Measurements from ENCODE around the gene FLOT1. TPM values are rescaled to one million over a fixed set of nuclear protein-coding genes. Genes with fewer than 3 reads are reported as not detected.
A peak's percentile ranks its signal among the peaks of the same experiment; 100 is the strongest.

The FLOT1 gene
- total and polyA plus RNA-seq, 5 experiments from 2014 or later = 74.1 to 98.4 (median 78.4) TPM

- no peaks in the 10 kb centered on the region for H3K9me3 Mint-ChIP-seq
- ATAC-seq (no peak), DNase-seq (no peak)
- no peak overlapping the region for H3K27ac Mint-ChIP-seq
- peaks cover 9 to 13% (median 10%) of the 10 kb centered on the region in 4 donors for H3K4me1 Mint-ChIP-seq
- H3K4me3 Mint-ChIP-seq = no peak overlapping the region
- POLR2A ChIA-PET = interaction anchor here (1.1 kb wide), 1 partner anchor 15 kb away, joined by 3 read pairs; no protein-coding TSS in a partner anchor
- no peaks in the 10 kb centered on the region for H3K36me3 Mint-ChIP-seq
- no peaks in the 10 kb centered on the region for H3K27me3 Mint-ChIP-seq
Observed at GRCh38 chr6:30752157-30752927, 9.9 kb upstream of the FLOT1 start.

- peaks cover 10 to 13% (median 11%) of the 10 kb centered on the region in 4 donors for H3K4me1 Mint-ChIP-seq
- no peaks in the 10 kb centered on the region for H3K36me3 Mint-ChIP-seq
- no peaks in the 10 kb centered on the region for H3K27me3 Mint-ChIP-seq
- H3K27ac Mint-ChIP-seq = no peak overlapping the region
- no peaks in the 10 kb centered on the region for H3K9me3 Mint-ChIP-seq
- no peak for DNase-seq
- POLR2A ChIA-PET = no interaction called here
- ATAC-seq = no peak
- no peak overlapping the region for H3K4me3 Mint-ChIP-seq
Observed at GRCh38 chr6:30750379-30750668, 7.8 kb upstream of the FLOT1 start.

- Mint-ChIP-seq H3K4me1 (peaks cover 14 to 18% (median 15%) of the 10 kb centered on the region in 4 donors), H3K27me3 (no peaks in the 10 kb centered on the region), H3K4me3 (no peak overlapping the region), H3K9me3 (no peaks in the 10 kb centered on the region), H3K27ac (peak overlapping the region in 3 of 10 donors; percentile 48 to 71 (median 51)), H3K36me3 (no peaks in the 10 kb centered on the region)
- POLR2A ChIA-PET = no interaction called here
- DNase-seq (no peak), ATAC-seq (no peak)
Observed at GRCh38 chr6:30749554-30750378, 7.3 kb upstream of the FLOT1 start.

GRCh38 chr6:30748851-30749540, 6.5 kb upstream of the FLOT1 start:
- peak overlapping the region in 3 of 10 donors; percentile 19 to 71 (median 45) for H3K27ac Mint-ChIP-seq
- H3K36me3 Mint-ChIP-seq = no peaks in the 10 kb centered on the region
- no peak for DNase-seq
- no peaks in the 10 kb centered on the region for H3K27me3 Mint-ChIP-seq
- no peak for ATAC-seq
- no peaks in the 10 kb centered on the region for H3K9me3 Mint-ChIP-seq
- H3K4me1 Mint-ChIP-seq = peaks cover 17 to 24% (median 20%) of the 10 kb centered on the region in 4 donors
- H3K4me3 Mint-ChIP-seq = no peak overlapping the region
- POLR2A ChIA-PET = no interaction called here

GRCh38 chr6:30747902-30748769, 5.6 kb upstream of the FLOT1 start:
- peak overlapping the region in 3 of 10 donors; percentile 19 to 52 (median 34) for H3K27ac Mint-ChIP-seq
- H3K36me3 Mint-ChIP-seq = no peaks in the 10 kb centered on the region
- no peaks in the 10 kb centered on the region for H3K27me3 Mint-ChIP-seq
- DNase-seq (no peak), ATAC-seq (no peak)
- H3K4me1 Mint-ChIP-seq = peaks cover 24 to 33% (median 27%) of the 10 kb centered on the region in 4 donors
- no peak overlapping the region for H3K4me3 Mint-ChIP-seq
- POLR2A ChIA-PET = interaction anchor here (2.1 kb wide), 1 partner anchor 11 kb away, joined by 9 read pairs; no protein-coding TSS in a partner anchor
- no peaks in the 10 kb centered on the region for H3K9me3 Mint-ChIP-seq

- Mint-ChIP-seq H3K4me1 (peaks cover 24 to 38% (median 28%) of the 10 kb centered on the region in 4 donors), H3K27me3 (no peaks in the 10 kb centered on the region)
Observed at GRCh38 chr6:30747300-30747687, 4.8 kb upstream of the FLOT1 start.

GRCh38 chr6:30744054-30744805, 1.7 kb upstream of the FLOT1 start, which contains the start of gene IER3:
Gene IER3 (minus strand): TSS chr6:30744547. CDS start chr6:30744518, 29 bp downstream.
- POLR2A ChIA-PET = interaction anchor here (0.7 to 2.3 kb wide), 15 partner anchors 10 to 140 kb away, joined by 3 to 10 read pairs (median 5); partner anchors contain the start of gene DDR1

More at GRCh38 chr6:30747300-30747687, 4.8 kb upstream of the FLOT1 start:
- no peak for ATAC-seq
- Mint-ChIP-seq H3K9me3 (no peaks in the 10 kb centered on the region), H3K27ac (no peak overlapping the region), H3K4me3 (no peak overlapping the region), H3K36me3 (no peaks in the 10 kb centered on the region)
- DNase-seq = no peak
- POLR2A ChIA-PET = interaction anchor here (1.1 to 2.1 kb wide), 2 partner anchors 11 to 29 kb away, joined by 3 to 9 read pairs; no protein-coding TSS in a partner anchor

GRCh38 chr6:30743099-30744053, 889 bp upstream of the FLOT1 start:
- no peaks in the 10 kb centered on the region for H3K27me3 Mint-ChIP-seq

More at GRCh38 chr6:30744054-30744805, 1.7 kb upstream of the FLOT1 start, which contains the start of gene IER3:
- ATAC-seq = peak; percentile 70
- H3K9me3 Mint-ChIP-seq = no peaks in the 10 kb centered on the region
- DNase-seq = peak; percentile 33 to 75 (median 64)
- peaks cover 0 to 17% (median 8%) of the 10 kb centered on the region in 3 donors for H3K36me3 Mint-ChIP-seq
- no peaks in the 10 kb centered on the region for H3K27me3 Mint-ChIP-seq
- peak within 1 kb of the TSS; percentile 85 to 97 (median 94) for H3K4me3 Mint-ChIP-seq
- H3K27ac Mint-ChIP-seq = peak within 1 kb of the TSS; percentile 89 to 96 (median 92)
- H3K4me1 Mint-ChIP-seq = peaks cover 41 to 66% (median 55%) of the 10 kb centered on the region in 4 donors

GRCh38 chr6:30741789-30742315, 635 bp downstream of the FLOT1 start:
- H3K36me3 Mint-ChIP-seq = peaks cover 0 to 26% (median 9%) of the 10 kb centered on the region in 3 donors

More at GRCh38 chr6:30743099-30744053, 889 bp upstream of the FLOT1 start:
- H3K9me3 Mint-ChIP-seq = no peaks in the 10 kb centered on the region
- peaks cover 0 to 26% (median 8%) of the 10 kb centered on the region in 3 donors for H3K36me3 Mint-ChIP-seq
- DNase-seq (peak in 4 of 10 donors; percentile 11 to 56 (median 28)), ATAC-seq (peak; percentile 43 to 47)
- H3K4me1 Mint-ChIP-seq = peaks cover 44 to 73% (median 62%) of the 10 kb centered on the region in 4 donors
- H3K4me3 Mint-ChIP-seq = peak overlapping the region; percentile 85 to 97 (median 94)
- POLR2A ChIA-PET = interaction anchor here (0.6 to 2.3 kb wide), 11 partner anchors 9 to 141 kb away, joined by 3 to 10 read pairs (median 5); partner anchors contain the start of gene DDR1
- H3K27ac Mint-ChIP-seq = peak overlapping the region; percentile 89 to 96 (median 92)

More at GRCh38 chr6:30741789-30742315, 635 bp downstream of the FLOT1 start:
- Mint-ChIP-seq H3K4me3 (peak overlapping the region; percentile 86 to 97 (median 90)), H3K27ac (peak overlapping the region; percentile 78 to 91 (median 86)), H3K9me3 (no peaks in the 10 kb centered on the region), H3K27me3 (no peaks in the 10 kb centered on the region), H3K4me1 (peaks cover 44 to 78% (median 74%) of the 10 kb centered on the region in 4 donors)
- ATAC-seq = no peak
- POLR2A ChIA-PET = interaction anchor here (0.7 to 1.5 kb wide), 5 partner anchors 9 to 142 kb away, joined by 3 to 6 read pairs (median 3); partner anchors contain the start of gene DDR1
- DNase-seq = no peak

Data from naive thymus-derived CD8-positive, alpha-beta T cell (primary cell).